ENCODE results near the gene TSC2.
"Not testable (repeated sequence)": the region's sequence is repeated elsewhere in the genome, so short reads cannot be mapped to it uniquely, and the experiment has no call there.

DNA sequence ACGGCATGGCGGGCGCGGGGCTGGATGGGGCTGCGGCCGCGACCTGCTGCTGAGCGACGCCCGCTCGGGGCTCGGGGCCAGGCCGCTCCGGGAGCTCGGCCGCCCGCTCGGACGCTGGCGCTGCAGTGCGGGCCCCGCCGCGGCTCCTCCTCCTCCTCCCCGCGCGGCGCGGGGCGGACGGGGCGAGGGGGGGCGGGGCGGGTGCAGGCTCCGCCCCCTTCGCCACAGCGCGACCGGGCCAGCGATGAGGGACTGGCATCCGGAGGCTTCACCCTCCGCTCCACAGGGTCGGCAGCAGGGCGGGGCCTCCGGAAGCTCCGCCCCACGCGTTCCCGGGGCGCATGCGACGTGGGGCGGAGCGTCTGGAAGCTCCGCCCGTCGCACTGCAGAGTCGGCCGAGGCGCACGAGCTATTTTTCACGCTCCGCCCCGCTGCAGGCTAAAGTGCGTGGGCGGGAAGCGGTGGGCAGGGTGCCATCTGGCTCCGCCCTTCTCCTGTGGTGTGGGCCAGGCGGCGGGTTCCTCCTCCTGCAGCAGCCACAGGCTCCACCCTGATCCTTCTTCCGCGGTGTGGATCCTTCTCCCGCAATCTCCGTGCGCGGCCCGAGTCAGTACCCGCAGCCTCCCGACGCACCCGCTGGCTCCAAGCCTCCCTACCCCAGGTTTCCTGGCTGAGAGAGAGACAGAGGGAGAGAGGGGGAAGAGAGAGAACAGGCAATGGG lies 88.1 kb downstream of the TSC2 start, which contains the start of gene PKD1:
- TF ChIP-seq, protein P1, sequence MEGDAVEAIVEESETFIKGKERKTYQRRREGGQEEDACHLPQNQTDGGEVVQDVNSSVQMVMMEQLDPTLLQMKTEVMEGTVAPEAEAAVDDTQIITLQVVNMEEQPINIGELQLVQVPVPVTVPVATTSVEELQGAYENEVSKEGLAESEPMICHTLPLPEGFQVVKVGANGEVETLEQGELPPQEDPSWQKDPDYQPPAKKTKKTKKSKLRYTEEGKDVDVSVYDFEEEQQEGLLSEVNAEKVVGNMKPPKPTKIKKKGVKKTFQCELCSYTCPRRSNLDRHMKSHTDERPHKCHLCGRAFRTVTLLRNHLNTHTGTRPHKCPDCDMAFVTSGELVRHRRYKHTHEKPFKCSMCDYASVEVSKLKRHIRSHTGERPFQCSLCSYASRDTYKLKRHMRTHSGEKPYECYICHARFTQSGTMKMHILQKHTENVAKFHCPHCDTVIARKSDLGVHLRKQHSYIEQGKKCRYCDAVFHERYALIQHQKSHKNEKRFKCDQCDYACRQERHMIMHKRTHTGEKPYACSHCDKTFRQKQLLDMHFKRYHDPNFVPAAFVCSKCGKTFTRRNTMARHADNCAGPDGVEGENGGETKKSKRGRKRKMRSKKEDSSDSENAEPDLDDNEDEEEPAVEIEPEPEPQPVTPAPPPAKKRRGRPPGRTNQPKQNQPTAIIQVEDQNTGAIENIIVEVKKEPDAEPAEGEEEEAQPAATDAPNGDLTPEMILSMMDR (IDR thresholded peaks at IDR 0.05): not testable (repeated sequence)
- TF ChIP-seq POLR2A (IDR thresholded peaks at IDR 0.05): peak in 2 of 3 donors; percentile 21 to 23
